Ramos (cell line): ENCODE results near the gene SAMSN1.

Experiments used
- in situ Hi-C: fragments of 300-500 bp; cut with MboI; formaldehyde crosslinking; loops from one replicate; pipeline ENCODE4 v1.14.3; 2022; ENCODE audit warnings: low sequenced_read_pairs; ENCODE audit not compliant: unreplicated experiment

Gene SAMSN1

GRCh38 chr21:14545906-14546480 lies at the start of gene SAMSN1:
Gene SAMSN1 (minus strand): TSS chr21:14546315. CDS start chr21:14546261, 54 bp downstream.
- in situ Hi-C loops, result no loop called here

GRCh38 chr21:14595449-14595848 lies 49.3 kb upstream of the SAMSN1 start:
- in situ Hi-C loops, result no loop called here

- in situ Hi-C loops, result no loop called here
These were observed 48.9 kb upstream of the SAMSN1 start for GRCh38 chr21:14594967-14595366.

DNA sequence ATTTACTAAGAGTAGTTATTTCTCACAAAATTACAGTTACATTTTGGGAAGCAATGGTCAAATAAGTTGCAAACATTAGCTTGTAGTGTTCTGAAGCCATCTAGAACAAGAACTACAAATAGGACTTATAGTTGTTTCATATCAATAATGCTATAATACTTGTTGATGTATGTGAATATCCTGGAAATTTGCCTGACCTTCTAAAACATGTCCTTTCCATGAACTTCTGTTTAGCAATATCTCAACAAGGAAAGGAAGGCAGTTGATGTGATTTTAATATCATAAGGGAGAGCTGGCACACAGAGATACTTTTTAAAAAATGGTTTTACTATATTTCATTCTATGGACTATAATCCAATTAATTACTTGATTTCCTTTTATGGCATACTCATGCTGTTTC lies 47.1 kb upstream of the SAMSN1 start:
- in situ Hi-C loops, result no loop called here

GRCh38 chr21:14592296-14593000 lies 46.3 kb upstream of the SAMSN1 start:
- in situ Hi-C loops, result no loop called here

DNA sequence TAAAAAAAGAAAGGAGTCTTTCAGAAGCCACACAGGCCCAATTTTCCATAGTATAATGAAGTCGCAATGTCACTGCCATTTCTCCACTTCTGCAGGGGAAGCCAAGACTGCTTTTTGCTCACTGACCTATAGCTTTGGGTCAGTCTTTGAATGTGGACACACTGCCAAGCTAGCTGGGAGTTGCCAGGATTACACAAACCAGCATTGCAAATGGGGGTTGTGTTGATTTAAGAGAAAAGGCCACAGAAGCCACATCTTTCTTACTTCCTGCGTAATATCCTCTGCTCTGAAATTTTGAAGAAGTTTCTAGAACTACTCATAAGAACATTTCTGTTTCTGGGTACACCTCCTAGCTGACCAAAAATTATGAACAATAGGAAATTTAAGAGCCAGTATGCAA lies 45.8 kb upstream of the SAMSN1 start:
- in situ Hi-C loops, result no loop called here

DNA sequence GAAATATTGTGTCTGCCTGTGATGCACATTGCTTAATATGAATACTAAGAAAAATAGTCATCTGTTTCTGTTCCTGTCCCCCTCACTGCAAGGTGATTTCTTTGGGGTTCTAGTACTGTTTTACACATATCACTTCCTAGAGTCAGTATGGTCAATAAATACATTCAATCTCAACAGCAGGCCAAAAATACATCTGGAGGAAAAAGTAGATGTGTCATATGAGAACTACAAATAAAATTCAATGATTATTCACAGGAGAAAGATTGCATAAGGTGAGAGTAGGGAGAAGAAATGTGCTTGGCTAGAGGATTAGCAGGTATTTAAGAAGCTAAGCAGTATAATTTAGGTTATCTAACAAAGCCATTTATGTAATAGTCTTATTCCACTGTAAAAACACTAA lies 45.3 kb upstream of the SAMSN1 start:
- in situ Hi-C loops, result no loop called here

GRCh38 chr21:14589855-14590563 lies 43.9 kb upstream of the SAMSN1 start:
- in situ Hi-C loops, result no loop called here

GRCh38 chr21:14587266-14587665 lies 41.2 kb upstream of the SAMSN1 start:
- in situ Hi-C loops, result no loop called here

GRCh38 chr21:14585122-14585521 lies 39.0 kb upstream of the SAMSN1 start:
- in situ Hi-C loops, result no loop called here

- in situ Hi-C loops, result no loop called here
These were observed 38.4 kb upstream of the SAMSN1 start for GRCh38 chr21:14584357-14585095.

DNA sequence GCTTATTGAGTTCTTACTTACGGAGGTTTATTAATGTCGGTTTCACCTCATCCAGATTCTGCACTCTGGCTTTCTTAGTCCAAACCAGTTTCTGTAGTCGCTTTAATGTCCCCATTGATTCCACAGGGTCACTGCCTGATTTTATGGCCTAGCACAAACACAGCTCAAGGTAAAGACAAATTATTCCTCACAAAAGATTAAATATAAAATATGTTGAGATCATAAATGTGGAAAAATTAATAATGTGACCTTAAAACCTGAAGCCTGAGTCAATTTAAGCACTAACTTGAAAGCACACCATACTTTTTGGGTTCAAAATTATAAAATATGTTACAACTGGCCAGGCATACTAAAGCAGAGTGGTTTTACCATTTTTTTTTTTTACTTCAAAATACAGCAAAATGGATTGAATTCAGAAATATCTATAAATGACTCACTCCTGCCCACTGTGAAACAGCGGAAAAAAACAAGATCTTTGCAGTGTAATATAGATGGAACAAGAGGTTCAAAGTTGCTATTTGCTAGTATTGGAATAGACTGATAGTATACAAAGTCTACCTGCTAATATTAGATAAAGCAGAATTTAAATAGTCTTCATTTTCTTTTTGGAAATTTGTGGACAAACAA lies 37.6 kb upstream of the SAMSN1 start:
- in situ Hi-C loops, result no loop called here

DNA sequence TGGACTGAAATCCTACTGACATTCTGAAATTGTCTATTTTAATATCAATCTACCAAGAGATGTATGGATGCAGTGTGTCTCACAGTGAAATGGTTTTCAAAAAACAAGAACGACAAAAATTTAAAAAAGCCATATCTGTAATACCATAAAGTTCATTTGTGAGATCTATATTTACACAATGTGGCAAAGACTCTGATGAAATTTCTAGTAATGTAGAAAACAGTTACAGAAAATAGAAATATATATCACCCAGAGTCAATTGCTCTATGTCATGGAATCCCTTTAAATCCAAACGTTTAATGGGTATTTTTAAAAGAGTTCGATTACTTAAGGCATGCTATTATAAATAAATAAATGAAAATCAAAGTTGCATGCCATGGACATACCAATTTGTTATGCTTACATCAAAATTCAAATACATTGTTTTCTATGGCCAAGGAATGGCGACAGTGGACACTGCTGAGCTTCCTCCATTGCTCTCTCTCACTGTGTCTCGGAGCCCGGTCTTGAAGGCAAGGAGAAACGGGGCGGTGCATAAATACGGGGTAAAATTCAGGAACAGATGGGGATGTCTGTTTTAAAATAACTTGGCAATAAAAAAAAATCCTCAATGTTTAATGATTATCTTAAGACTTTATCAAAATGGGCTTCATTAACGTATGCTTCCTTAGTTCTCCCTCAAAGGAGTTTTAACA lies 37.0 kb upstream of the SAMSN1 start:
- in situ Hi-C loops, result no loop called here

DNA sequence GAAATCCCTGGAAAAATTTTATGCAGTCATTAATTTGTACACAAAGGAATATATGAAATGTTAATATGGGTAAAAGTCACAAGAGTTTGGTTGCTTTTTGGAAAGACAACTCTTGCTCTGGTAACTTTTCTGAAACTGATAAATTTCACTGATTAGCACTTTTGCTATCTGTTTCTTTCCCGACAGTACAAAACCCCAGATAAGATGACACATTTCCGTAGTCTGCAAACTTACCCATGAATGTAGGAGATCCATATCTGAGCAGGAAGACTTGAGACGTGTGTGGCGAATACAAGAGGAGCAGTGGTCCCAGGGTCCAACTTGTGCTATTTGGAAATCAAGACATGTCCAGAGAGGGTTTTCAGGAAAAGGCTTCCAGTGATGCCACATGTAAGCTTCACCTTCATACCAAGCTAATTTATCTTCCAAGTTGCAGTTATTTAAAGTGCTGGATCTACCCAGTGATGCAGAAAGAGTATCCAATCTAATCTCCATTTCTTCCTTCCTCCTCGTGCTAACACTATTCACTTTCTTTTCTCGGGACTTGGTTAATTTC lies 35.9 kb upstream of the SAMSN1 start:
- in situ Hi-C loops, result no loop called here

GRCh38 chr21:14573244-14573643 lies 27.1 kb upstream of the SAMSN1 start:
- in situ Hi-C loops, result no loop called here

DNA sequence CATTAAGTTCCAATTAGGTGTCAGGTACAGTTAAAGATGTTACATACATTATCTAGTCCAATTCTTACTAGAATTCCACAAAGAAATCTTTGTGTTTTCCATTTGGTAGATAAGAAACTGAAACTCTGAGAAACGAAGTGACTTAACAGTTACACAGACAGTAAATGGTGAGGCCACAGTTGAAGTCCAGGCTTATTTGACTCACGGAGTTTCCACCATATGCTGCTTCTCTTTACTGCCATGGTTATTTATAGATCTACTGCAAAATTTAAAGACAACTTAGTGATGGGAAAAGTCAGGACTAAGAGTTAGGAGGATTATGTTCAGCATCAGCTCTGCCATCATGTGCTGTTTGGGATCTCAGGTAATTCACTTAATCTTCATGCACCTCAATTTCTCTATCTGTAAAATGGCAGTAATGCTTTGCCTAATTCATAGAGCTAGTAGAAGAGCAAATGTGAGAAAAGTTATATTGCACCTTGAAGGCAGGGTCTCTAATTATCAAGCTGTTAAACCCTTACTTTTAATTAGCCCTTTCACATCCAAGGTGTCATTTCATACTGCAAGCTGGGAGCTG lies 26.2 kb upstream of the SAMSN1 start:
- in situ Hi-C loops, result no loop called here

DNA sequence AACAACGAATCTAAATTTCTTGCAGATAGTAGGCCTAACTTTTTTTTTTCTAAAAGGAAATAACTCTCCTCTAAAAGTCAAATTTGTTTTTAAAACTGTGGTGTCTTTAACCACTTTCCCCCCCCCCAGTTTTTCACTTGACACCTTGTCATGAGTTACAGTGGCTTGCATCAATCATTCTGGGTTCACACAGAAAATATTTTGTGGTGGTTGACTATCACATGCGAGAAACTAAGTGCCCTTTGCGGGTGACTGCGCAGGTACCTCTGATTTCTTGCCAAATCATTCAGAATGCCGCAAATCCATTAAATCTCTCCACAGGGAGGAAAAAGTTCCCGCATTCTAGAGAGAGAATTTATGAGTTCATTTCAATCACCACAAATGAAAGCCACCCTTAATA lies 23.8 kb upstream of the SAMSN1 start:
- in situ Hi-C loops, result no loop called here

DNA sequence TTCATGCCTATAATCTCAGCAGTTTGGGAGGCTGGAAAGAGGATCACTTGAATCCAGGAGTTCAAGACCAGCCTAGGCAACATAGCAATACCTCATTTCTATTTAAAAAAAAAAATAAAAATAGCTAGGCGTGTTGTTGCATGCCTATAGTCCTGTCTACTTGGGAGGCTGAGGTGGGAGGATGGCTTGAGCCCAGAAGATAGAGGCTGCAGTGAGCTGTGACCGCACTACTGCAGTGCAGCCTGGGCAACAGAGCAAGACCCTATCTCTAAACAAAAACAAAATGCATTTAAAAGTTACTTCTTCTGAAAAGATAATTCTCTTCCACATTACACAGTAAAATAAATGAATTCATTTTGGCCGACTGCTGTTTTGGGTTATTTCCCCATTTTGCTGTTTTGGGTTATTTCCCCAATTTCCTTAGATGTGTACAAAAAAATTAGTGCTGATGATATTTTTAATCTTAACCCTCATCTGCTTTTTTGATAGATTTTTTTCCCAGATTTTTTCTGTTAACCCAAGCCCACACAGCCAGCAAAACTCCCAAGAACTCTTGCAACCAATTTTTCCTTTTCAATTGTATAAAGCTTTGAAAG lies 23.0 kb upstream of the SAMSN1 start:
- in situ Hi-C loops, result no loop called here
